DOHH2 (cell line): Measurements from ENCODE around the gene KCNJ6.

ENCODE experiments used
- EZH2phosphoT487 ChIP-seq: fragments of 200-600 bp; sonication (generic); IDR thresholded peaks from 2 replicates; pipeline ENCODE4 v1.6.1; 2017; ENCODE audit warnings: borderline replicate concordance, mild to moderate bottlenecking, antibody characterized with exemption, low read length, moderate library complexity, mixed read lengths
- TF ChIP-seq, protein P1 (sequence below): fragments of 200-600 bp; sonication (generic); IDR thresholded peaks from one replicate; pipeline ENCODE4 v1.5.1; 2014; ENCODE audit warnings: antibody characterized with exemption, mild to moderate bottlenecking, low read depth, low read length; ENCODE audit not compliant: poor library complexity, severe bottlenecking

GRCh38 chr21:37644636-37645035 is 271.6 kb downstream of the KCNJ6 start:
- TF ChIP-seq, protein P1, sequence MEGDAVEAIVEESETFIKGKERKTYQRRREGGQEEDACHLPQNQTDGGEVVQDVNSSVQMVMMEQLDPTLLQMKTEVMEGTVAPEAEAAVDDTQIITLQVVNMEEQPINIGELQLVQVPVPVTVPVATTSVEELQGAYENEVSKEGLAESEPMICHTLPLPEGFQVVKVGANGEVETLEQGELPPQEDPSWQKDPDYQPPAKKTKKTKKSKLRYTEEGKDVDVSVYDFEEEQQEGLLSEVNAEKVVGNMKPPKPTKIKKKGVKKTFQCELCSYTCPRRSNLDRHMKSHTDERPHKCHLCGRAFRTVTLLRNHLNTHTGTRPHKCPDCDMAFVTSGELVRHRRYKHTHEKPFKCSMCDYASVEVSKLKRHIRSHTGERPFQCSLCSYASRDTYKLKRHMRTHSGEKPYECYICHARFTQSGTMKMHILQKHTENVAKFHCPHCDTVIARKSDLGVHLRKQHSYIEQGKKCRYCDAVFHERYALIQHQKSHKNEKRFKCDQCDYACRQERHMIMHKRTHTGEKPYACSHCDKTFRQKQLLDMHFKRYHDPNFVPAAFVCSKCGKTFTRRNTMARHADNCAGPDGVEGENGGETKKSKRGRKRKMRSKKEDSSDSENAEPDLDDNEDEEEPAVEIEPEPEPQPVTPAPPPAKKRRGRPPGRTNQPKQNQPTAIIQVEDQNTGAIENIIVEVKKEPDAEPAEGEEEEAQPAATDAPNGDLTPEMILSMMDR: no peak
- TF ChIP-seq EZH2phosphoT487: no peak
